ENCODE data around the gene NMU.
"Not testable (repeated sequence)": the region's sequence is repeated elsewhere in the genome, so short reads cannot be mapped to it uniquely, and the experiment has no call there.

Gene NMU

DNA sequence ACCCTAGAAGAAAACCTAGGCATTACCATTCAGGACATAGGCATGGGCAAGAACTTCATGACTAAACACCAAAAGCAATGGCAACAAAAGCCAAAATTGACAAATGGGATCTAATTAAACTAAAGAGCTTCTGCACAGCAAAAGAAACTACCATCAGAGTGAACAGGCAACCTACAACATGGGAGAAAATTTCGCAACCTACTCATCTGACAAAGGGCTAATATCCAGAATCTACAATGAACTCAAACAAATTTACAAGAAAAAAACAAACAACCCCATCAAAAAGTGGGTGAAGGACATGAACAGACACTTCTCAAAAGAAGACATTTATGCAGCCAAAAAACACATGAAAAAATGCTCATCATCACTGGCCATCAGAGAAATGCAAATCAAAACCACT, 12.0 kb downstream of the NMU start:
- DNase-seq (ENCODE audit: low read depth in 3 of 3), result not testable (repeated sequence)

DNA sequence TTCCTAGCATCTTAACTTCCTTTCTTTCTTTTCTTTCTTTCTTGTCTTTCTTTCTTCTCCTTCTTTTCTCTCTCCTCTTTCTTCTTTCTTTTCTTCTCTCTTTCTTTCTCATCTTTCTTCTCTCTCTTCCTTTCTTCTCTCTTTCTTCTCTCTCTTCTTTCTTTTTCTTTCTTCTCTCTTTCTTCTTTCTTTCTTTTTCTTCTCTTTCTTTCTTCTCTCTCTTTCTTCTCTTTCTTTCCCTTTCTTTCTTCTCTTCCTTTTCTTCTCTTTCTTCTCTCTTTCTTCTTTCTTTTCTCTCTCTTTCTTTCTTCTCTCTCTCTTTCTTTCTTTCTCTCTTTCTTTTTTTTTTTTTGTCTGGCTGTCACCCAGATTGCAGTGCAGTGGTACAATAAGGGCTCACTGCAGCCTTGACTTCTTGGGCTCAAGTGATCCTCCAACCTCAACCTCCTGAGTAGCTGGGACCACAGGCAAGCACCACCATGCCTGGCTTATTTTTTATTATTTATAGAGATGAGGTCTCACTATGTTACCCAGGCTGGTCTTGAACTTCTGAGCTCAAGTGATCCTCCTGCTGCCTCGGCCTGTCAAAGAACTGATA, 17.5 kb downstream of the NMU start:
- no peak for DNase-seq (ENCODE audit: low read depth in 3 of 3)

DNA sequence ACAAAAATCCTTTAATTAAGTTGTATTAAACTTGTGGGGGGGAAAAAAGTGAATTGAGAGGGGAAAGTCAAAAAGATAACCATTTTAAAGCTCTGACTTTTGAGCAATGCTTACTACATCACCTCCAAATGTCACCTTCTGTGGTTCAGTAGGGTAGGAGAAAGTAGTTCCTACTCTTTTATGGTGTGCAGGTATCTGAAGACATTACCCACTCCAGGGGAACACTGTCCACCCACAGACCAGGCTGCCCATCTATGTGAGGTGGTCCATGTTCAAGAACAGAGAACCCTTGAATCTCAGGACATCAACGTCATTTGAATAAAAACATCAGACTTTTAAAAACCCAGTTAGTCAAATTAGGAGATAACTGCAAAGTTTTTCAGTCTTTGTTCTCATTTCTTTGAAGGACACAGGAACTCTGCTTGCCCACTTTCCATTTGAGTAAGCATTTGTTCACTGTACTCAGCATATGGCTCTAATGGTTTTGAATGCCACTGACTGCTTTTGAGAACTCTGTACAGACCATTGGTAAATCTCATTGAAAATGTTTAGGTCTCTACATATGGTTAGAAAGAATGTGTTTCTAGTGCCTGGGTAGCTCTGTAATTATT, 18.4 kb downstream of the NMU start:
- DNase-seq (ENCODE audit: low read depth in 3 of 3), result no peak

DNA sequence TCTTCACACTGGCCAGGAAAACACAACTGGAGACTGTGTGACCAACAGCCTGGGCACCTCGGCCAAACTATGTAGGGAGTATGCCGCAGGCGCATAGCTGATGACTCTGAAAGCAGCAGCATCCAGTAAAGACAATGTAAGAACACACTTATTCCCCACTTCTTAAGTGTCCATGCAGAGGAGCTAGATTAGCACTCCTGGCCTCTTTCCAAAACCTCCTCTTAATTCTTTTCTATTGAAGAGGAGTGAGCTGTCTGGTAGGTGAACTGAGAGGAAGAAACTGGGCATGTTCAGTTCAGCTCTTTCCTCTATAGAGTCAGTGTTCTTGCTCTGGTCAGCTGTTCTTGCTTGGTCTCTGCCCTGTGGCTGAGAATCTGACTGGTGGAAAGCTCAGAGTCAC, 21.1 kb downstream of the NMU start:
- DNase-seq (ENCODE audit: low read depth in 3 of 3), result no peak

DNA sequence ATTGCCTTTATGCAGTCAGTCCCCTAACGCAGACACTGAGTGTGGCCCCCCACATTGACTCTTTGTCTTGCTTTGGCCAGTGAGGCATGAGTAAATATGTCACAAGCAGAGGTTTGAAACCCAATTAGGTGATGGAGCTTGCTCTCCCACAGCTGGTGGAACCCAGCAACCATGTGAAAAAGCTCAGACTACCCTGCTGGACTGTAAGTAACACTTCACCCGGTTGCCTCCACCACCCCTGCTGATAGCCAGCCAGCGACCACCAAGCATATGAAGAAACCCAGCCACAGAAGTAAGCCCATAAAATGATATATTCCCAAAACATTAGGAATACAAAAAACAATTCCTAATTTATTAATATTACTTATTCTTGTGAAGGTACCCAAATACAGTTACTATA, 22.5 kb downstream of the NMU start:
- DNase-seq (ENCODE audit: low read depth in 3 of 3), result no peak

DNA sequence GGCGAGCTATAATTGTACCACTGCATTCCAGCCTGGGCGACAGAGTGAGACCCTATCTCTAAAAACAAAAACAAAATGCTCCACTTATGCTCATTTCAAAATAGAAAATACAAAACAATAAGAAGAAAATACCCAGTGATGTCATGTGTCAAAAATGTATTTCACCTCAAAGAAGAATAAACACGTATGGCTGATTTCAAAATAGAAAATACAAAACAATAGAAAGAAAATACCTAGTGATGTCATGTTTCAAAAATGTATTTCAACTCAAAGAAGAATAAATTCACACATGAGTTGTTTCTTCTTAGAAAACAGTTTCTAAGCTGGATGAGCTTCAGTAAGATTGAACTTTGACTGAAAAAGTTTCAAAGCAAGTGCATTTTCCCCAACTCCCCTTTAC, 23.8 kb downstream of the NMU start:
- DNase-seq (ENCODE audit: low read depth in 3 of 3), result no peak

DNA sequence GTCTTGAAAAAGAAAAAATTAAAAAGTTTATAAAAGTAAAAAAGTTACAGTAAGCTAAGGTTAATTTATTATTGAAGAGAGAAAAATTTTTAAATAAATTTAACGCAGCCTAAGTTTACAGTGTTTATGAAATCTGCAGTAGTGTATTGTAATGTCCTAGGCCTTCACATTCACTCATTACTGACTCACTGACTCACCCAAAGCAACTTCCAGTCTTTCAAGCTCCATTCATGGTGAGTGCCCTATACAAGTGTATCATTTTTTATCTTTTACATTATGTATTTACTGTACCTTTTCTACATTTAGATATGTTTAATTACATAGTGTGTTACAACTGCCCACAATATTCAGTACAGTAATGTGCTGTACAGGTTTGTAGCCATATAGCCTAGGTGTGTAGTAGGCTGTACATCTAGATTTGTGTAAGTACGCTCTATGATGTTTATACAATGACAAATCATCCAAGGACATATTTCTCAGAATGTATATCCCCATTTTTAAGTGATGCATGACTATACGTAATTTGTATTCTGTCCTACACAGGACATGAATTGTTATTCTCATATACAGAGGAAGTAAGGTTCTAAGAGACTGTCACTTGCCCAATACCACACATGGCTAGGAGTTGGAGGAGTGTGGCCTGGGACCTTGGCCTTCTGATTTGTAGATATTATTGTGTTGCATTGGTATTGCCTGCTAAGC, 24.6 kb downstream of the NMU start:
- DNase-seq (ENCODE audit: low read depth in 3 of 3), result no peak

DNA sequence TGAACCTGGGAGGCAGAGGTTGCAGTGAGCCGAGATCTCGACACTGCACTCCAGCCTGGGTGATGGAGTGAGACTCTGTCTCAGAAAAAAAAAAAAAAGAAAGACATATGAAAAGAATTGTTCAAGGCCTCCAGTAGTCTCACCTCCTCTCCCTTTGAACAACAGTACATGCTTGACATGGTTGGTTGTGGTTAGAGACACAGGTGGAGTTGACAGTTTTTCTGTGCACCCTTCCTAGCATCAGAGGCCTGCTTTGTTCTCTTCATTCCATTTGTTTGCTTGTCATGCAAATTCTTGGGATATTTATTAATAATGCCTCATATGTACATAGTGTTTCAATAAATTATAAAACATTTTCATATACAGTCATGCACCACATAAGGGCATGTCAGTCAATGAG, 25.7 kb downstream of the NMU start:
- no peak for DNase-seq (ENCODE audit: low read depth in 3 of 3)

DNA sequence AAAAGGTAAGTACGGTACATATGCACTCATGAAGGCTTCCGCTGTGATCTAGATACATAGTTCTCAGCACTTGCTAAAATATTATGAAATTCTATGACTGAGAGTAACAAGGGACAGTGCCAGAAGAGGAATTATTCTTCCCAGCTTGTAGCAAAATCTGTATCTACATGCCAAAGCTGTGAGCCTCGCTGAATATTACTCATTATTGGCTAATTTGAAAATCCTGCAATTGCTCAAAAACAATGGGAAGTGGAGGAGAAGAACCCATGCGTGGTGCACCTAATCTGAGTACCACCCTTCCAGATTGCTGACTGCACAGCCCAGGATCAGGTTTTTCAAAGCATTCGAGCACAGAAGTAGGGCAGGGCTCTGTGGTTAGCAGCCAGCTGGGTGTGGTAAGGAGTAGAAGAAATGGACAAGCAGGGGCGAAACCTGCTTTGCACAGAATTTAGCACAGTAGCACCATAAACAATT, 26.7 kb downstream of the NMU start:
- no peak for DNase-seq (ENCODE audit: low read depth in 3 of 3)

DNA sequence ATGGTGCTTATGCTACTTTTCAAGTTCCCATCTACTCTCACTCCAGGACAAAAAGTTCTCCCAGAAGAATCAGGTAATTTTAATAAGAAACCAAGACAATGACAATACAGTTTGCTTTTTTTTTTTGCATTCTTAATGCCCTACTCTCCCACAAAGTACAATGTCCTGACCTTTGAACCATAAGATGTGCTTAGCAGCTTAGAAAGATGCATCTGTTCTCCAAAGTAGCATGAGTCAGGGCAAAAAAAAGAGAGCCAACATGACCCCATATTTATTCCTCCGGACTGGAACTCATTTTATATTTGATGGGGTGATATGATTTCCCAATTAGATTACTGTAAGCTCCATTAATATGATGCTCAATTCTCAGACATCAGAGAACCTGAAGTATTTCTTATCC, 27.5 kb downstream of the NMU start:
- no peak for DNase-seq (ENCODE audit: low read depth in 3 of 3)

DNA sequence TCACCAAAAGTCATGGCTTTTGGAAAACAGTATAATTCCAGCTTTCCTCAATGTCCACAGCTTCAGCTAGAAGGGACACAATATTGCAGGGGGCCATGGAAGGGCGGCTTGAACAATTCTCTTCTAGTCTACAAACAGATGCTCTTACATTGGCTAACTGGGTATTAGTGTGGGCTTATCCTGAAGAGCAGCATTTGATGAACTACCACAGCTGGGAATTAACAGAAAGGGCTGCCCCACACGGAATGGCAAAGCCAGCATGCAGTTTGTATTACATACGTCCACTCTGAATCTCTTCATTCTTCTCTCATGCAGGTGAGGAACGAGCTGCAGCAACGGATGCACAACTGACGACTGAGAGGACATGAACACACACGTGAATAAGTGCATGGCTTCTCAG, 31.1 kb downstream of the NMU start:
- no peak for DNase-seq (ENCODE audit: low read depth in 3 of 3)

DNA sequence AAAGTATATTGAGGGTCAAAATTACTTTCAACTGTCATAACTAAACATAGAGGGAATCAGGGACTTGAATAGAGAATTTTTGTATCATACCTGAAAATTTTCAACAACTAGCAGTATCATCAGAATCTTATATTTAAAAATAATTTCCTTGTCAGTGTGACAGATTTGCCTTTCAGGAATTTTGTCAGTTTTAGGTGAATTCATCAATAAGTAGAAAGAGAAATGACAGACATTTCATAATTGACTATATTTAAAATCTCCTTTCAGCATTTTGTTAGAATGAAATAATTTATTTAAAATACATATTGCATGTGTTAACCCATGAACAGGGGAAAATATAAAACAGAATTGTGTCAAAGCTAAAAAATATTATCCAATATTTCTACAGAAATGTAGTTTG, 35.5 kb downstream of the NMU start:
- no peak for DNase-seq (ENCODE audit: low read depth in 3 of 3)

DNA sequence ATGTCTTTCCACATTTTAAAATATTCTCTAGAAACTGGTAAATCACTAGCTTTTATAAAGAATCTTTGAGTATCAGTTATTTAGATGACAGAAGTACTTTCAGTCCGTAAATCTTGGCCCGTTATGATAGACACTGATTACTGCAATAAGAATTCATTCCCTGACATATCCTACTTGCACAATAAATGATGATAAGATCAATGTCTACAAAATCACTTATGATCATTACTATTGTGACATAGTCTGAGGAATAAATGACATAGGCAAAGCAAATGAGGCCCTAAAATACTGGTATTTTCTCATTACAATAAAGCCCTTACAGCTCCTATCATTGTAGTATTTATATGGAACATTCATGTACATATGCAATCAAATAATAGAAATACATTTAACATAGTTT, 37.5 kb downstream of the NMU start:
- DNase-seq (ENCODE audit: low read depth in 3 of 3), result no peak

DNA sequence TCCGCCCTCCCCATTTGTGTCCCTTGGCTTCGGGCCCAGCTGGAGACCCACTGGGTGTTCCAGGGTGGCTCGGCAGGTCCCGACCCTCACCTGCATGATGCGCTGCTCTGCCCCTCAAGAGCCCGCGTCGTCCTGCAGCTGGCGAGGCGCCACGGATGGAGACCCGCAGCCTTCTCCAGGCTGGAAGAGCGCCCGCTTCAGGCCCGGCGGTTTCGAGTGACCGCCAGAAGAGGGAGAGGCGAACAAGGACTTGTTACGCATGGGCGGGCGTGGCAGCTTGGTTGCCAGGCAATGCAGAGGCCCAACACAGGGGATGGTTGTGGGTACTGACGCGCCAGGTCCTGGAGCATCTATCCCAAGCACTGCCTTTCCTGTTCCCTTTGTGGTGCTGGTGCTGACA, 44.1 kb downstream of the NMU start, which contains the start of gene PDCL2:
PDCL2 (minus strand) TSS at position 232 of the 400 bp plus-strand sequence; CDS start at position 96, 136 bp downstream.
- no peak for DNase-seq (ENCODE audit: low read depth in 3 of 3)

DNA sequence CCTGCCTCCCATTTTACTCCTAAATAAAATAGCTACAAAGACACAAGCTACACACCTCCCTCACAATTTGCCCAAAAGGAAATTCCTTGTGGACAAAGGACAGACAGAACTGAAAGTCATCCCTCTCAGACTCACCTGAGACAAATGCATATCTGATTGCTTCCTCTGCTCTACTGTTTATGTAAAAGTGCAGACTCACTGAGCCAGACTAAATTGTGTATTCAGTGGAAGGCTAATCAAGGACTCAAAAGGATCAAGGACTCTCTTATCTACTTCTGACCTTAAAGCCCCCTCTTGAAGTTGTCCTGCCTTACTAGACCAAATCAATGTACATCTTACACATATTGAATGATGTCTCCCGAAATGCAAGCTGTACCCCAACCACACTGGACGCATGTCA, 47.9 kb downstream of the NMU start:
- DNase-seq (ENCODE audit: low read depth in 3 of 3), result no peak

DNA sequence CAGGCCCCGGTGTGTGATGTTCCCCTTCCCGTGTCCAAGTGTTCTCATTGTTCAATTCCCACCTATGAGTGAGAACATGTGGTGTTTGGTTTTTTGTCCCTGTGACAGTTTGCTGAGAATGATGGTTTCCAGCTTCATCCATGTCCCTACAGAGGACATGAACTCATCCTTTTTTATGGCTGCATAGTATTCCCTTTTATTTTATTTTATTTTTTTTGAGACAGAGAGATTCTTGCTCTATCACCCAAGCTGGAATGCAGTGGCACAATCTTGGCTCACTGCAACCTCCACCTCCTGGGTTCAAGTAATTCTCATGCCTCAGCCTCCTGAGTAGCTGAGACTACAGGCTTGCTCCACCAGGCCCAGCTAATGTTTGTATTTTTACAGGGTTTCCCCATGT, 53.3 kb downstream of the NMU start:
- DNase-seq (ENCODE audit: low read depth in 3 of 3), result not testable (repeated sequence)

DNA sequence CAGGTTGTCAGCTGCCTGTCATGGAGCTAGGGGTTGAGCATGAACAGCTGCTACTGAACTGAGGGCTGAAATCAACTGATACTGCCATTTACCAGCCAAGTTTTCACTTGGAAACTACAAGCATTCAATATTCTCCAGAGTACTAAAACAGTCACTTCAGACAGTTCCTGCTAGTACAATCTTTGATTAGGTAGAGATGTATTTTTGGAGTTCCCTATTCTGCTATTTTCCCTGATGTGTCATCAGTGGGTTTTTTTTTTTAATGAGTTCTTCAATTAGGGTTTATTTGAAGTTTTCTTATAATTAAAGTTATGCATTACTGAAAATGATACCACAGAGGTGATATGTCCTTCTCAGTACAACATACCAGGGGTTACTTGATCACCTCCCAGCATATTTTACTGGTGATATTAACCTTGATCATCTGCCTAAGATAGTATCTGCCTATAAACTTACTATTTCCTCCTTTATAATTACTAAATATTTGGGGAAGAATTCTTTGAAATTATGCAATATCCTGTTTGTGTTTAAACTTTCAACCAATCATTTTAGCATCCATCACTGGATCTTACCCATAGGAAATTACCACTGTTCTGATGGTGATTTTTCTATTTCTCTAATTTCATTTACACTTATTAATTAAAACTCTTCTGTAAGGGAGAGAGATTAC, 57.6 kb downstream of the NMU start:
- DNase-seq (ENCODE audit: low read depth in 3 of 3), result no peak

DNA sequence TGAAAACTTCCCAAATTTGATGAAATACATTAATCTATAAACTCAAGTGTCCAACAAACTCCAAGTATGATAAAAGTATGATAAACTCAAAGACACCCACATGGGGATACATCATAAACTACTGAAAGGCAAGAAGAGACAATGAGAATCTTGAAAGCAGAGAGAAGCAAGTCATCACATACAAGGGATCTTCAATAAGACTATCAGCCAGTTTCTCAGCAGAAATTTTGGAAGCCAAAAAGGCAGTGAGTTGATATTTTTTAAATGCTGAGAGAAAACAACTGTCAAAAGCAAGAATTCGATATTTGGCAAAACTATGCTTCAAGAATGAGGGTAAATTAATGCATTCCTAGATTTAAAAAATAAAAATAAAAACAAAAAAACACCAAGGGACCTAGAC, 60.6 kb downstream of the NMU start:
- no peak for DNase-seq (ENCODE audit: low read depth in 3 of 3)

DNA sequence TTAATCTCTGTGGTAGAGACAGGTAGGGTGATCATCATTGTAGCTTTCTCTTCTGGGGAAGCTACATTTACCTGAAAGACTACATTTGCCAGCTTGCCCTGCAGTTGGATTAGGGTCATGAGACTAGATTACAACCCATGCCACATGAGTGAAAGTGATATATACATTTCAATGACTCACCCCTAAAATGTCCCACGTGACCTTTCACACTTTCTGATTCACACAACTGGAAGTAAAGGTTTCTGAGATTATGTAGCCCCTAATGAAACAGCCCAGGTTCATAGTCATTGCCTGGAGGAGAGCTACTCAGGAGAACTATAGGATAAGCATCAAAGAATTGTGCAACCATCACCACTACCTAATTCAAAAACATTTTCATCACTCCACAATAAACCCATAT, 61.8 kb downstream of the NMU start:
- no peak for DNase-seq (ENCODE audit: low read depth in 3 of 3)

DNA sequence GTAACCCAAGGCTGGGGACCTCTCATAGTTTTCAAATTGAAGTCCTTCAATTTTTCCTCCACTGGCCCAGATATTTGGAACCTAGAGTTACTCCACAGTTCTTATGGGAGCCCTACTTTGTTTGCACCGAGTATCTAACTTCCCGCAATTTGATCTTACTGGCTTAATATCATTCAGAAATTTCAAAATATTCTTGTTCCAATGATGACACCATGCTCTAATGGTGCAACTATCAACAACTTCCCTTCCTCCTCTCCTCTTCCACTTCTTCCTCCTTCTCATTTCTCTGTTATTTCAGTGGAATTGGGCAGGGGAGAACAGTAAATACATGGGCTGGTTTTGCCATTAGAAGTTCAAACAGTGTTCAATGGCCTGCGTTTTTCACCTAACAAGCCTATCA, 64.3 kb downstream of the NMU start:
- no peak for DNase-seq (ENCODE audit: low read depth in 3 of 3)

DNA sequence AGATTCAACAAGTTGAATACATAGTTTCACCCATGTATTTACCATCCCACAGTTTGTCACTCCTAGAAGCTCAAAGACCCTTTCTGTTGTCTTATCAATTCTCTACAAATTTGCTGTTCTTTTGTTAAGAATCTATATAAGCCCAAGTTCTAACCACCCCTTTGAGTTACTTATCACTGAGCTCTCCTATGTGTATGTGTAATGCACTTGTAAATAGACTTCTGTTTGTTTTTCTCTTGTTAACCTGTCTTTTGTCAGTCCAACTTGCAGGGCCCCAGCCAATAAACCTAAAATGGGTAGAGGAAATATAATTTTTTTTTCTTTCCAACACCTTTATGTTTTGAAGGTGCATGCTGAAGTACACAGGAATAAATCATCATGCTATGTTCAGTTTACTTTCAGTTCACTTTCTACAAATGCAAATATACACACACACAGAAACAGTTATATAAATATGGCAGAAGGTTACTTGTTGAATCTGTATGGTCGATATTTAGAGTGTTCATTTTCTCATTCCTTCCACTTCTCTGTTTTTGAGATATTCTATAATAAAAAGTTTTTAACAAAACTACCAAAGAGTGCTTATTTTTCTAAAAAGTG, 67.1 kb downstream of the NMU start:
- no peak for DNase-seq (ENCODE audit: low read depth in 3 of 3)

DNA sequence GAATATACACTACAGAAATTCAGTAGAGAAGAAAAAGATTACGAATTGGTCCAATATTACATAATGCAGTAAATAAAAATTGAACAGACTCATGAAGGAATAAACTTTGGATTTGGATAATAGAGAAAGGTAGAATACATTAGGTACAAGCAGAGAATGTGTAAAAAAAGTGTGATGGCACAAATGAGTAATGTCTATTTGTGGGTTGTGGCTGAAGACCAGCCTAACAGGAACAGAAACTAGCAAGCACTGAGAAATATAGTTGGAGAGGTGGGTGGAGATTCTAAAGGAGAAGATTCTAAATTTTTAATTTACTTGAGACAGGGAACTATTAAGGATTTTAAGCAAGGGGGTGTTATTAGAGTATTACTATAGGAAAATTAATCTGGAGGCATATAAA, 74.2 kb downstream of the NMU start:
- no peak for DNase-seq (ENCODE audit: low read depth in 3 of 3)
